Activated CD8-positive, alpha-beta memory T cell treated with anti-CD3 and anti-CD28 coated beads for 24 hours (primary cell): ENCODE measurements around the gene LTO1.

Source experiments
- DNase-seq: peaks from one replicate; pipeline ENCODE4 v3.0.0-alpha.2; 2020

LTO1 gene

GRCh38 chr11:69674886-69675714 lies at the start of gene LTO1:
Gene LTO1, minus strand, starts transcription at chr11:69675353. Its CDS starts 114 bp downstream, at chr11:69675239.
- peak; percentile 99 for DNase-seq

- DNase-seq, result no peak
Measured at GRCh38 chr11:69721745-69722144, 46.6 kb upstream of the LTO1 start.

GRCh38 chr11:69721106-69721505 lies 46.0 kb upstream of the LTO1 start:
- no peak for DNase-seq

- DNase-seq, result no peak
Measured at GRCh38 chr11:69718912-69719311, 43.8 kb upstream of the LTO1 start.

- no peak for DNase-seq
Measured at GRCh38 chr11:69718147-69718546, 43.0 kb upstream of the LTO1 start.

GRCh38 chr11:69716891-69717747 lies 42.0 kb upstream of the LTO1 start:
- no peak for DNase-seq

GRCh38 chr11:69716099-69716498 lies 40.9 kb upstream of the LTO1 start:
- no peak for DNase-seq

GRCh38 chr11:69715446-69715845 lies 40.3 kb upstream of the LTO1 start:
- no peak for DNase-seq

- peak; percentile 62 for DNase-seq
Measured at GRCh38 chr11:69711822-69712801, 37.0 kb upstream of the LTO1 start.

- no peak for DNase-seq
Measured at GRCh38 chr11:69708736-69709401, 33.7 kb upstream of the LTO1 start.

GRCh38 chr11:69707176-69707575 lies 32.0 kb upstream of the LTO1 start:
- no peak for DNase-seq

- no peak for DNase-seq
Measured at GRCh38 chr11:69705901-69706787, 31.0 kb upstream of the LTO1 start.

GRCh38 chr11:69705351-69705811 lies 30.2 kb upstream of the LTO1 start:
- DNase-seq, result no peak

GRCh38 chr11:69704508-69705253 lies 29.5 kb upstream of the LTO1 start:
- no peak for DNase-seq

GRCh38 chr11:69703768-69704507 lies 28.8 kb upstream of the LTO1 start, which contains the start of gene FGF19:
Gene FGF19, minus strand, starts transcription at chr11:69704022. Its CDS starts 146 bp downstream, at chr11:69703876.
- peak; percentile 61 for DNase-seq

- no peak for DNase-seq
Measured at GRCh38 chr11:69703453-69703767, 28.3 kb upstream of the LTO1 start.

- no peak for DNase-seq
Measured at GRCh38 chr11:69702769-69703452, 27.8 kb upstream of the LTO1 start.

GRCh38 chr11:69702239-69702691 lies 27.1 kb upstream of the LTO1 start:
- no peak for DNase-seq
